Peyer's patch (tissue), 4 donors: ENCODE results near the gene LILRA1.

ENCODE experiments used
- CTCF ChIP-seq, 6 experiments: fragments of 450-650 bp in 4 of 6; fragments of 200-600 bp in 2 of 6; sonication (generic) in 1 of 6; IDR thresholded peaks; one replicate each; pipeline ENCODE4 v1.5.1; 2017 to 2019; ENCODE audit warnings: antibody characterized with exemption in 6 of 6, mild to moderate bottlenecking in 3 of 6, moderate library complexity in 1 of 6
- POLR2A ChIP-seq, 2 donors: fragments of 450-650 bp; IDR thresholded peaks; one replicate each; pipeline ENCODE4 v1.5.1; 2017; ENCODE audit warnings: antibody characterized with exemption in 2 of 2, mild to moderate bottlenecking in 2 of 2, moderate library complexity in 2 of 2

DNA sequence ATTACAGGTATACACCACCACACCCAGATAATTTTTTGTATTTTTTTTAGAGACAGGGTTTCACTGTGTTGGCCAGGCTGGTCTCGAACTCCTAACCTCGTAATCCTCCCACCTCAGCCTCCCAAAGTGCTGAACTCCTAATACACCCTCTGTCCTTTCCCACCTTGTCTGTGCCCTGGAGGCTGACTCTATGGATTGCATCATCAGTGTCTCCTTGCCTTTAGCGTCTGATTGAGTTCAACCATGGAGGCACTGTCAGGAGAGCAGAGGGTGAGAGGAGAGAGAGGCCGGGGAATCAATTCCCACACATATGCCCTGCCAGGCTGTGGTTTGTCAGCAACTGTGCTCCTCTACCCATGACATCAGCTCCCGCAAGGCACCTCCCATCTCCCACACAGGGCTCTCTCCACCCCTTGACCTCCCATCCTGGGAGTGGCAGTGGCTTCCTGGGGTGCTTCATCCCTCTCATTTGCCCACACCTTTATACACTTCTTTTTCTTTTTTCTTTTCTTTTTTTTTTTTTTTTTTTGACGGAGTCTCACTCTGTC lies 56.8 kb downstream of the LILRA1 start:
- TF ChIP-seq POLR2A (IDR thresholded peaks at IDR 0.05) (no peak), CTCF (IDR thresholded peaks at IDR 0.05) (no peak)
